HG03039 (cell line): ENCODE data around the gene SUSD6.
"Not testable (repeated sequence)": the region's sequence is repeated elsewhere in the genome, so short reads cannot be mapped to it uniquely, and the experiment has no call there.

ENCODE experiments used
- ATAC-seq: cut with Tn5 transposase; IDR thresholded peaks from one replicate; pipeline ENCODE4 v1.9.1; 2021; ENCODE audit warnings: mild to moderate bottlenecking, moderate library complexity; ENCODE audit not compliant: unreplicated experiment

Gene SUSD6

DNA sequence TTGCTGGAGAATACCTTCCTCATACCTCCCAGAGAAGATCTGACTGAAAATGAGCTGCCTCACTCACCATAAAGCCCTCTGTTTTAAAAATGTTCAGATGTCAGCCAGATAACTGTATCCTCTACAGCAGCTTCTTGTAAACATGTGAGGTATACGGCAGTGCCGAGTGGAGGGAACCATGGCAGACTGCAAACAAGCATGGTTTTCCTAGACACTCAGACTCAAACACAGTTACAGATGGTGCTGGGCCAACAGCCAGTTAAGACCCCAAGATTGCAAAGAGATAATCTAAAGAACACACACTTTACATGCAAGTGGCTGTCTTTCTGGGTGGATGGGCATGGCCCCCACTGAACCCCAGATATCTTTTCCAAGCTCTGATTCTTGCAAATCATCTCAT lies 20.1 kb upstream of the SUSD6 start:
- ATAC-seq: no peak

DNA sequence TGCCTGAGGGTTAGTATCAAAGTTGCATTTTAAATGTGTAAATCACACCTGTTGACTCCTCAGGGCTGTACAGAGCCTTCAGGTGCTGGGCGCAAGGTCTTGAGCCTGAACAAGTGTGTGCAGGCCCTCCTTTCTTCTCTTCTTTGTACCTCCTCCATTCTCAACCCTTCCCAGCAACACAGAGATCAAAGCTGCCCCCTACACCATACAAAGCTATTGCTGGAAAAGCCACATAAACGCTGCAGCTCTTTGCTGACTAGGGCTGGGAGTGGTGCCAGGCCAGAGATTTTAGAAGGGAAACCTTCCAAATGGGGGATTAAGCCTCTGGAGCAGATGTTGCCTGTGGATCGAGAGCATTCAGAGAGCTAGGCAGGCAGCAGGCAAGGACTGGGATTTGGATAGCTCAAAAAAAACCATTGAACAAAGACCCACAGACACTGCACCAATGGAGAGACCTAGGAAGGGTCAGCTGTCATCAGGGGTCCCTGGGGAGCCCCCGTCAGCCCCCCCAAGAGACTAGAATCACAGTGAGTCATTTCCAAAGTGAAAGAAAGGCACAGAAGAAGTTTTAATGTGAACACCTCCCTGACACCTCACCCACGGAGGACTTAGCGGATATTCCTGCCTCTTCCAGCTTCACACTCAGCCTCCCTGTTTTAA lies 18.2 kb upstream of the SUSD6 start:
- ATAC-seq: no peak

DNA sequence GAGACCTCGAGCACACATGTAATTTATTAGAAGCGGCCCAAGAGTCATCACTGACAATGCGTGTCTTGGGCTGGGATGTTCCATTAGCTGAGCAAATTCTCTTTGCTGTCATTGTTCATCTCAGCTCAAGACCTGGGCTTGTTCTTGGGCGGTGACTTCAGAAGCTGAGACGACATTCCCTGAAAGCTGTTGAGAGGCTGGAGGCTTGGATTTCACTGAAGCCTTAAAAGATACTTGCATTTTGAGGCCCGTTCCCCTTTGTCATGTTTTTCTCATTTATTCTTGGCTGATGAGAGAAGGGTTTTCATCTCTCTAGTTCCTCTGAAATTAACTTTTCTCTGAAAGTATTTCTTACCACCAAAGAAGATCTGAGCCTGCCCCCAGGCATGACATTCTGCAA lies 16.6 kb upstream of the SUSD6 start:
- no peak for ATAC-seq

- no peak for ATAC-seq
These were observed 16.1 kb upstream of the SUSD6 start for GRCh38 chr14:69595336-69595735.

DNA sequence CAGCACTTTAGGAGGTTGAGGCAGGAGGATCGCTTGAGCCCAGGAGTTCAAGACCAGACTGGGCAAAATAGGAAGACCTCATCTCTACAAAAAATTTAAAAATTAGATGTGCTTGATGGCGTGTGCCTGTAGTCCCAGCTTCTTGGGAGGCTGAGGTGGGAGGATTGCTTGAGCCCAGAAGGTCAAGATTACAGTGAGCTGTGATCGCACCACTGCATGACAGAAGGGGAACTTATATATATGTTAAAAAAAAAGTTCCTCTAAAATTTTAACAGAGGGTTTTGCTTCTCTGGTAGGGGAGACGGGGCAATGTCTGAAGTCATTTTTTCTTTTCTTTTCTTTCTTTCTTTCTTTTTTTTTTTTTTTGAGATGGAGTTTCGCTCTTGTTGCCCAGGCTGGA lies 12.0 kb upstream of the SUSD6 start:
- ATAC-seq: not testable (repeated sequence)

- ATAC-seq: no peak
These were observed 11.0 kb upstream of the SUSD6 start for GRCh38 chr14:69600304-69600891.

GRCh38 chr14:69605738-69606137 lies 5.7 kb upstream of the SUSD6 start:
- ATAC-seq: no peak

GRCh38 chr14:69606258-69607184 lies 4.9 kb upstream of the SUSD6 start:
- no peak for ATAC-seq

DNA sequence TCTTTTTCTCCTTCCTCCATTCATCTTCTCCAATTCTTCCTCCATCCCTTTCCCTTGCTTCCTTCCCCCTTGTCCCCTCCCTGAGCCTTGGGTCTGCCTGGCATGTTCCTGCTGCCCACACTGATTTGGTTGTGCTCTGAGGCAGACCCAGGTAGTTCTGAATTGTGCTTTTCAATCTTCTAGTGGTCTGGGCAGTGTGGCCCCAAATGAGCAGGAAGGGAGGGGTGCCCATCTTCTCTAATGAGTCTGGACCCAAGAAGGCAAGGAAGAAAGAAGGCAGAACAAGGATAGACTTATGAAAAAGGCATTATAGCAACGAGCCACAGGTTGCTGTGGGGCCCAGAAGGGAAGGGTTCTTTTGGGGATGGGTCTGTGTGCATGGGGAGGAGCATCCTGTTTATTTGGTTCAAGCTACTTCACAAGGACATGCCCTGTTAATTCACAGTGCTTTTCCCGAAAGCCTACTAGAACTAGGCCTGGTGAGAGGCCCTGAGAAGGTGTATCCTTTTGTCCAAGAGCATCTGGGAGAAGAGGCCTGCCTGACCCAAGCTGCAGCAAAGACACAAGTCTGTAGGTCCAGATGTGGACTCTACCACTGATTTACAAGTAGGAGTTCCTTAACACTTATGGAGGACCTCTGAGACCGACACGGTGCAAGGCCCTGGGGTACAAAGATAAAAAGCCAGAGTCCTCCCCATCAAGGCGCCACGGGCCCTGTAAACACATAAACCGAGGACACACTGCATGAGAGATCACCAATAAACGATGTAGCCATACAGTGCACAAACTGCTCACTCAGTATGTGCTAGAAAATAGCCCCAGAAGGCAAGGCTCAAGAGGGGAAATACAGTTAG lies 1.1 kb upstream of the SUSD6 start:
- no peak for ATAC-seq

DNA sequence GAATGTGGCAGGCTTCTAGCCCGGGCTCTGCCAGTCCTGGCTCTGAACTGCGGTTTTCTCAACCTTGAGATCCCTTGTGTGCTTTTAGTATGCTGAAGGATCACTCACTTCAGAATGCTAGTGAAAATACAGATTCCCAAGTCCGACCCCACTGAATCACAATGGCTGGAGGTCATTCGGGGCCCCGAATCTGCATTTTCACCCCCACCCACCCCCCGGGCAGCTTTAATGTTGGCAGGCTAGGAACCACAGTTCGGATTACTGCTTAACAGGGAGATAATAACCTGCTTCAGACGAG lies 573 bp upstream of the SUSD6 start:
- no peak for ATAC-seq

DNA sequence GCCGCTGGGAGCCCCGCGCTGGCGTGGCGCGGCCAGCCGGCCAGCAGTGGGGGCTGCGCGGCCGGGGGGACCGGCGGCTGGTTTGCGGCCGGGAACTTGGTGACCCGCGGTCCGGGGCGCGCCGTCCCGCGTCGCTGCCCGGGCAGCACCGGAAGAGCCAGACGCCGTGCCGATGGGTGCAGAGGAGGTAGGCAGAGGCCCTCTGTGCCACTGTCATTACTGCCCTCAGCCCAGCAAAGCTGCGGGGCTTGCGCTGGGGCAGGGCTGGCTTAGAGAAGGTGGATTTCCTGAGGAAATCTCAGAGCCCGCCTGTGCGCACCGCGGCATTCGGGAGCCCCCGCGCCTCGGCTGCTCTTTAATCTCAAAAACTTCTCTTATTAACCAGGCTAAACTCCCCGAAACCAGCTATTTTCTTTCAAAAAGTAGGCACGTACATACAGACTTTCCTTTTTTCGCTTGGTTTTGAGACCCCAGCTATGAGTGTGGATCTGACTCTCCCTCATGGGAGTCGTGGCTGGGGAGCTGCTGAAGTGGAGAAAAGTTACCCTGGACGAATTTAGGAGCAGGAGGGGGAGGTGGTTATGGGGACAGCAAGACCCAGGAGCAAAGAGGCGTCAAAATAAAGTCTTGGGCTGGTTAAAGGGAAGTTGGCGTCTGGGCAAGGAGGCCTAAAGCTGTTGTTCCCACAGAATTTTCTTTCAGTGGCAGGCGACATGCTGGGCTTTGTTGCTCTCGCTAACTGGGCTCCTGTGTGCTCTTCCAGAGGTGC lies 802 bp downstream of the SUSD6 start:
- ATAC-seq: peak; percentile 7

DNA sequence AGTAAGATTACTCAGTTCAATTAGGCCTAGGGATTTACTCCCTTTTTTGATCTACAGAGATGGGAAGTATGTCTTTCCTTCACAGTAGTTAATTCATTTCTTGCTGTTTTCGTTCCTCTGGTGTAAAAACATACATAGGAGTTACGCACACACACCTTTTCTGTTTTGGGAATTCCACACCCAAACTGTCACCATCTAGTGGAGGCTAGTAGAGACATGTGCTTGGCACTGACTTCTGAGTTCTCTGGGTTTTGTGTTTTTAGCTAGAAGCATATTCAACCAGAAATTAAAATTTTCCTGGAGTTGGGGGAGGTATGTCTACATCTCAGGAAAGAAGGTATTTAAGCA lies 1.4 kb downstream of the SUSD6 start:
- no peak for ATAC-seq

DNA sequence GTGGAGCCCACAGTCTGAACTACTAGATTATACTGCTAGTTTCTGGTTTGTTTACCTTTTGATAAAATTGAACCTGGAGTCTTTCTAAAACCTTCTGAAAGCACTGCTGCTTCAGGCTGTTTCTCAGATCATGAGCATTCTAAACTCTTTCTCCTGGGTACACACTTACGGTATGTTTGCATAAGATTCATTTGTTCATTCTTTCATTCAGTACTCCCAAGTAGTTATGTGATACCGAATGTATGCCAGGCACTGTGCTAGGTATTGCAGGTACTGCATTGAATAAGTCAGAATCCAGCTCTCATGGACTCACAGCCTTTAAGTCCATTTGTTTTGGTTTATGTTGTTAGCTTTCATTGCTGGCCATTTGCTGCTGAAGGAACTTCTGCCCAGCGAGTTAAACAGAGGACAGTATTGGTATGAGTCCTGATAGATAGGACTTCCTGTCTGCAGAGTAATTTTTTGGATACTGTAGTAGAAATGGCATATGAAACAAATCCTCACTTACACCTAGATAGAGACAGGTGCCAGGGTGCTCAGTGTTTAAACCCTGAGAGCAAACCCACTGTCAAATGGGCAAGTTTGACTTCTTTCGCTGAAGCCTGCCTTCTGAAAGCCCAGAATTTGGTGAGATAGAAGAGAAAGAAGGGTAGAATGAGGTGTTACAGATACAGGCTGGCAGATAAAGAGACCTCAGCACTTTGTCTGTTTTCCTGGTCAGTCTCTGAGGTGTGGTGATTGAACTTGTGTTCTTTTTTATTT lies 2.1 kb downstream of the SUSD6 start:
- ATAC-seq: no peak

DNA sequence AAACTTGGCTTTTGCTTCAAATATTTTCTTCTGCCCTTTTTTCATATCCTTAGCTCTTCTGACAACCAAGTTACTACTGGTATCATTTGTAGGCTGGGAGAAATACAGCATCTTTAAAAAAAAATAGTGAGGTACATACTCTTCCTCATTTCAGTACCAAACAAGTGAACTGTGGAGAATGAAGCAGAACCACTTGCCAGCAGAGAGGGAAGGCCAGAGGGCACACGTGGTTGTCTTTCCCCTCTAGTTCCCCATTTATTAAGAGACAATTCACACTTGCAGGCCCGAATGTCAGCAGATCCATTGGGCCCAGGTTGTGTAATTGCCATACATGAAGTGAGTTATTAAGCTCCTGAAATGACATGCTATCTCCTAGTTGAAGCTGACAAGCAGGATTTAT lies 3.2 kb downstream of the SUSD6 start:
- ATAC-seq: no peak

DNA sequence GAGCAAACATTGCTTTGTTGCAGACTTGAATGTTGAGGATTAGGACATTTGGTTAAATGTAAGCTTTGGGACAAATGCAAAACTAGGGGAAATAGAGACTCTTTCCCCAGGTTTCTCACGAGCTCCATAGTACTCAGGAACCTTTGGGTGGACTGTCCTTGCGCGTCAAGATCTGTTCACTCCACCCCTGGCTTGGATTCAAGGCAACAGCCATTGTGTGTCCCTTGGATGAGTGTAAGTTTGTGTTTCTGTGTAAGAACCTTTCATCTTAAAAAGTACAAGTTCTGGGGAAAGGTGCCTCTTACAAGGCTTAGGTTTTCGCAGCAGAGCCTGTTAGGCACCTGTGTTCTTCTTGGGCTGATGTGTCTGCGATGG lies 3.7 kb downstream of the SUSD6 start:
- peak; percentile 2 for ATAC-seq

DNA sequence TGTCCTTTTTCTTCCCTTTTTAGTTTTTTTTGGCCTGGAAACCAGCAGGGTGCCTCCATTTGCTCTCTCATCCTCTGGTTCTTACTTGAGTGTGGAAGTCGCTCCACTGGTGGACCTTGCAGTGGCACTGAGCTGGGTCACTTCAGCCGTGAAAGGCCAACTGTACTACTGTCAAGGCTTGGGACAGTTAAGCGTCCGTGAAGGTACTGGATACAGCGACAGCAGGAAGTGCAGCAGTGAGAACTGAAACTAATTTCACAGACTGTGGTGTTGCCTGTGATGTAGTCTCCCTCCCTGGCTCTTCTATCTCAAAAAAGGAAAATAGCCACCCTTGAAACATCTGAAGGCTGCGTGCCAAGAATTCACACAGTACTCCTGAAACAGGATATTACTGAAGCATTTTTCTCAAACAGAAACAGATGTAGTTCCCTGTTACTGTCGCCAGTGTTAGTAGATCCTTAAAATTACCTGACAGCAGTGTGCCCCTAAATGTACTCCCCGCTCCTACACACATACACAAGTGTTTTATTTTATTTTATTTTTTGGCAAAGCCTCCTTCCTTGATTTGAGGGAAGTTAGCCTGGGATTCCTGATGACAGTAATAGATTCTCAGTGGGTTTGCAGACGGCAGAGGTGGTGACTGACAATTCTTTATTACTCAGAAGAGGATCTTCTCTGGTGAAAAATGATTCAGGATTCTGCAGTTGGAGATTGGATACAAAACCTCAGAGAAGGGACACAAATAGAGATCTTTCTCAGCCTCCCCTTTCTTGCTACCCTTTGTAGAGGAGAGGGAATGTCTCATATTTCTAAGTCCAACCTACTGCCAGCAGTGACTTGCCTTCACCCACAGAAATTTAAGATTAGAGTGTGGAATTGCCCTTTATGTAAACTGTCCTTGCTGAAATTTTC lies 4.4 kb downstream of the SUSD6 start:
- peak; percentile 38 for ATAC-seq

- no peak for ATAC-seq
These were observed 5.0 kb downstream of the SUSD6 start for GRCh38 chr14:69616408-69616773.

GRCh38 chr14:69617796-69618195 lies 6.4 kb downstream of the SUSD6 start:
- no peak for ATAC-seq

GRCh38 chr14:69619012-69619411 lies 7.6 kb downstream of the SUSD6 start:
- no peak for ATAC-seq
